Uterus (tissue), 2 donors: ENCODE results near the gene KIAA1210.

Experiments
- POLR2A ChIP-seq, 2 donors: fragments of 450-650 bp; IDR thresholded peaks; one replicate each; pipeline ENCODE4 v1.6.1; 2016; ENCODE audit warnings: antibody characterized with exemption in 2 of 2, mild to moderate bottlenecking in 1 of 2, moderate library complexity in 1 of 2
- TF ChIP-seq, protein P1 (sequence below), 4 experiments: fragments of 200-600 bp in 2 of 4; fragments of 450-650 bp in 2 of 4; sonication (generic) in 2 of 4; IDR thresholded peaks; one replicate each; pipeline ENCODE4 v1.5.1; 2016 to 2019; ENCODE audit warnings: antibody characterized with exemption in 4 of 4, mild to moderate bottlenecking in 2 of 4, moderate library complexity in 1 of 4

DNA sequence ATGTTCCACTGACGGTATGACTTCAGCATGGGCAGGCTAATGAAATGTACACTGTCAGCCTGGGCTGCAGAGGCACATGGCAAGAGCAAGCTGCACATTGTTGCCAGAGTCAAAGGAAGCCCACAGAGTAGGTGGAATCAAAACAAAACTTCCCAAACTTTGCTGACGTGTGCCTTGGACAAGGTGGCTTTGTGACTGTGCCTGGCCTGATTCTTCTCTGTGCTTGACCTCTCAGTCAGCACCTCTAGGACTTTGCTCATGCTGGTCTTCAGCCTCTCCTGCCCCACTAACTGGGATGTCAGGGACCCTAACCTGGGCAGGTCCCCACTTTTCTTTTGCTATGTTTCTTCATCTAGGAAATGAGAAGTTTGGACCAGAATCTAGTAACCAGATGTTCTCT, 40.5 kb upstream of the KIAA1210 start:
- TF ChIP-seq, protein P1, sequence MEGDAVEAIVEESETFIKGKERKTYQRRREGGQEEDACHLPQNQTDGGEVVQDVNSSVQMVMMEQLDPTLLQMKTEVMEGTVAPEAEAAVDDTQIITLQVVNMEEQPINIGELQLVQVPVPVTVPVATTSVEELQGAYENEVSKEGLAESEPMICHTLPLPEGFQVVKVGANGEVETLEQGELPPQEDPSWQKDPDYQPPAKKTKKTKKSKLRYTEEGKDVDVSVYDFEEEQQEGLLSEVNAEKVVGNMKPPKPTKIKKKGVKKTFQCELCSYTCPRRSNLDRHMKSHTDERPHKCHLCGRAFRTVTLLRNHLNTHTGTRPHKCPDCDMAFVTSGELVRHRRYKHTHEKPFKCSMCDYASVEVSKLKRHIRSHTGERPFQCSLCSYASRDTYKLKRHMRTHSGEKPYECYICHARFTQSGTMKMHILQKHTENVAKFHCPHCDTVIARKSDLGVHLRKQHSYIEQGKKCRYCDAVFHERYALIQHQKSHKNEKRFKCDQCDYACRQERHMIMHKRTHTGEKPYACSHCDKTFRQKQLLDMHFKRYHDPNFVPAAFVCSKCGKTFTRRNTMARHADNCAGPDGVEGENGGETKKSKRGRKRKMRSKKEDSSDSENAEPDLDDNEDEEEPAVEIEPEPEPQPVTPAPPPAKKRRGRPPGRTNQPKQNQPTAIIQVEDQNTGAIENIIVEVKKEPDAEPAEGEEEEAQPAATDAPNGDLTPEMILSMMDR (IDR thresholded peaks at IDR 0.05) = no peak
- no peak for TF ChIP-seq POLR2A (IDR thresholded peaks at IDR 0.05)
